HG03095 (cell line): ENCODE measurements around the gene SEC22C.
"Not testable (repeated sequence)": the region's sequence is repeated elsewhere in the genome, so short reads cannot be mapped to it uniquely, and the experiment has no call there.

Source experiments
- ATAC-seq: cut with Tn5 transposase; IDR thresholded peaks from one replicate; pipeline ENCODE4 v1.9.1; 2021; ENCODE audit warnings: moderate library complexity; ENCODE audit not compliant: unreplicated experiment

Gene SEC22C

DNA sequence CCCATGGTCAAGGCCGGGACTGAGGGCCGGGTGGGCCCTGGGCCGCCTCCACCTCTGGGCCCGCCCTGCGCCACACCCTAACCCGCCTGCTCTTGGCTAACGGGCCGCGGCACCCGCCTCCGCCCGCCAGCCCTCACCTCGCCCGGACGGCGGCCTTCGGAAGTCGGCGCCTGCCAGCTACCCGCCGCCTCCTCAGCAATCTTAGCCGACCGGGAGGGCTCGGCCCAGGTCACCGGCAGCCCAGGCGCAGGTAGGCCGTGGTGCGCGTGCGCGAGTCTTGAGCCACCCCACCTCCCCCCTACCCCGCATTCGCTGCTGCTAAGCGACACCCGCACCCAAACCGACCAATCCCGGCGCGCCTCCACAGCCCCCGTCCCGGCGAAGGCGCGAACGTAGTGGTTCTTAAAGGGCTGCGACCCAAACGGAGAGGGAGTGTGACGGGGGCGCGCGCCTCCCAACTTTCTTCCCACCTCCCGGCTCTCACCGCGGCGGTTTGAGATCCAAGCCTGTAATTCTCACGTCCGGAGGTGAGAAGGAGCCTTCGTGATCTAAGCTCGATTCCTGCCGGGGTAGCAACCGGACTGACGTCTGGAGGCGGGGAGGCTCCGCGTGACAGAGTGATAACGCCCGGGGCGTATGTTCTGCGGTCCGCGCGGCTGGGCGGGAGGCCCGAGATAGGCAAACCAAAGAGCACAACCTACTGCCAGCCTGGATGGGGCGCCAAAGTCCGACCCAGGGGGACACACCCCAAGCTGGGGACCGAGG, at the start of gene SEC22C:
Gene SEC22C, minus strand, starts transcription at position 259 of the 765 bp plus-strand sequence. CDS start 12,921 bp downstream, outside the sequence.
- peak; percentile 87 for ATAC-seq

- no peak for ATAC-seq
Measured at GRCh38 chr3:42613462-42613861, 31.7 kb upstream of the SEC22C start.

GRCh38 chr3:42612928-42613327, 31.2 kb upstream of the SEC22C start:
- ATAC-seq, result no peak

DNA sequence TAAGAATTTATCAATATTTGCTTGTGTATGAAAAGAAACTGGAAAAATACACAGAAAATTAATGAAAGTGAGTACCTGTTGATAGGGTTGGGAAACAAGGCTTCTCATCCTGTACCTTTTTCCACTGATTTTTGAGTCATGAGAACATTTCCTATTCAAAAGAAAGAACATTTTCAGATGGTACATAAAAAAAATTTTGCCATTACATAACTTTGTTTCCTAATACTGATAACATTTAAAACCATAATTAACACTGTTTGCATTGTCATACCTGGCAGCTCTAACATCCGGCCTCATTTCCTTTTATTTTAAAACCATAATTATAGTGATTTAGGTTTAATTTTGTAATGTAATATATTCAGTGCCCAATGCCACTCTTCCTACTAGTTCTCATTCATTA, 30.4 kb upstream of the SEC22C start:
- ATAC-seq, result no peak

- no peak for ATAC-seq
Measured at GRCh38 chr3:42610976-42611375, 29.2 kb upstream of the SEC22C start.

DNA sequence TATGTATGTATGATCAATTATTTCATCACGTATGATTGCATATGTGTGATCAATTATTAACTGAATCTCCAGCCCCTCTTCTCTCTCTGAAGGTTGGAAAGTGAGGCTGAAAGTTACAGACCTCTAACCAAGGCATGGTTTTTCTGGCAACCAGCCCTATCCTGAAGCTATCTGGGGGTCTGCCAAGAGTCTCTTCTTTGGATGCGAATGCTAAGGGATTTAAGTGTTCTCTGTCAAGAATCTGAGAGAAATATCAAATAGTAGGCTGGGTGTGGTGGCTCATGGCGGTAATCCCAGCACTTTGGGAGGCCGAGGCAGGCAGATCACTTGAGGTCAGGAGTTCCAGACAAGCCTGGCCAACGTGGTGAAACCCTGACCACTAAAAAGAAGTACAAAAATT, 26.8 kb upstream of the SEC22C start:
- ATAC-seq, result no peak

DNA sequence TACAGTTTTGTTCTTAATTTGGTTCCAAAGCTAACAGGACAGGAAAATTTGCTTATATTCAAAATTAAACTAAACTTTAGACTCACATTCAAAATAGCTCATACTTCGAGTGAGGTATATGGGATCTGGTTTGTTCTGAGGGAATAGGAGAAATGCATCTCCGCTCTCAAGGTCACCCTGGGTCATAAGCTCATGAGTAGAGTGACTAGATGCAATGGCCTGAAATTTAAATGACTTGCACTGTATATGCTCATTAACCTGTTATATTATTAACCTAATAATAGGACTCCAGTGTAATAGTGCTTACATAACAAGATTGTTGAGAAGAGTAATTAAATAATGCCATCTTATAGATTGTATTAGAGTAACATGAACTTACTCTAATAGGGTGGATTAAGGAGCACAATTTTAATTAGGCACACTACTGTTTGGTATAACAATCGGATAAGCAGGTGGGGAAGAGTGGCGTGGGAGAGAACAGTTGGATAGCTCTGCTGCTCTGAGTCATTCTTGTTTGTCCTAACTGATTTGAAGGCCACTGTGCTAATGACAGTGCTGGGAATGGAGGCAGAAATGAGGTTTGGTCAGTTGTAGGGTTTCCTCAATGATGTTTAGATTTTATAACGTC, 23.9 kb upstream of the SEC22C start:
- no peak for ATAC-seq

GRCh38 chr3:42602961-42603360, 21.2 kb upstream of the SEC22C start:
- no peak for ATAC-seq

DNA sequence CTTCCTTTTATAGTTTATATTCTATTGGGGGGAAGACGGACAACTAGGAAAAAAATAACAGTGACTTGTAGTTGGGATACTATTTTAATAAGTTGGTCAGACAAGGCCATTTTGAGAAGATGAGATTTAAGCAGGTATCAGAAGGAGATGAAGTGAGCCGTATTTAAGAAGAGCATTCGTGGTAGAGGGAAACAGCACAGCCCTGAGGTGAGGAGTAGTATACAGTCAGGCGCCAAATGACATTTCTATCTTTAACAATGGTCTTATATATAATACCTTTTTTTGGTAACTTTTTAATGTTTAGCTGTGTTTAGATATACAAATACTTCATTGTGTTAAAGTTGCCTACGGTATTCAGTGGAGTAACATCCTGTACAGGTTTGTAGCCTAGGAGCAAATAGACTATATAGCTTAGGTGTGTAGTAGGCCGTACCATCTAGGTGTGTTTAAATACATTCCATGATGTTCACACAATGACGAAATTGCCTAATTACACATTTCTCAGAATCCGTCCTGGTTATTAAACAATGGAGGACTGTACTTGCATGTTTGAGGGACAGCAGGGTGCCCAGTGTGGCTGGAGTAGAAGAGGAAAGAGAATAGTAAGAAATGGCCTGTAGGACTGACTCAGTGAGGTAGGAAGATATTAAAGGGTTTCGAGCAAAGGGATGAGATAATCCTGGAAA, 20.3 kb upstream of the SEC22C start:
- ATAC-seq, result no peak

DNA sequence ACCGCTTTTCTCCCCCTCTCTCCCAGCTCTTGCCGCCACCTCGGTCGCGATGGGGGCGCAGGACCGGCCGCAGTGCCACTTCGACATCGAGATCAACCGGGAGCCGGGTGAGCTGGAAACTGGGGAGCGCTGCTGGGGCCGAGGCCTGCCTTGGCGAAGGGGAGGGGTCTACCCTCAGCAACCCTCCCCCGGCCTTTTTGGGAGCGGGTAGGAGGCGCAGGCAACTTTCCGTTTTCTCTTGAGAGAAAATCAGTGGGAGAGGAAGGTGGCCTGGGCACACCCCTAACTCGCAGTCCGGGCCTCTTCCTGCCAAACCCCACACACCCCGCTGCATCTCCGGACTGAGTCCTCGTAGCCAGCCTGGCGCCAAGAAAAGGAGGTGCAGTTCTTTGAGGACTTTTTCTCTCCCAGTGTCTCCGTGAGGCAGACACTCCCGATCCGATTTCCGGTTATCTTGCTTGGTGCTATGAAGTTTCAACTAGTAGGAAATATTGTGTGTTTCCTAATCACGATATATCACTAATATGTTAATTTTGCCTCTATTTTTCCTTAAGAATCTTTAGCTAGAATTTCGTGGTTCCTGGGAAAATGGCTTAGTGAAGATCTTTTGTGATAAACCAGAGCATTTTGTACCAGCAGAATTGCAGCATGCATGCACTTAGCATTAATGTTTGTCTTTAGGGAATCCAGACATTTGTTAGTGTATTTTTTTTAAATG, 19.4 kb upstream of the SEC22C start:
- ATAC-seq, result peak; percentile 21

DNA sequence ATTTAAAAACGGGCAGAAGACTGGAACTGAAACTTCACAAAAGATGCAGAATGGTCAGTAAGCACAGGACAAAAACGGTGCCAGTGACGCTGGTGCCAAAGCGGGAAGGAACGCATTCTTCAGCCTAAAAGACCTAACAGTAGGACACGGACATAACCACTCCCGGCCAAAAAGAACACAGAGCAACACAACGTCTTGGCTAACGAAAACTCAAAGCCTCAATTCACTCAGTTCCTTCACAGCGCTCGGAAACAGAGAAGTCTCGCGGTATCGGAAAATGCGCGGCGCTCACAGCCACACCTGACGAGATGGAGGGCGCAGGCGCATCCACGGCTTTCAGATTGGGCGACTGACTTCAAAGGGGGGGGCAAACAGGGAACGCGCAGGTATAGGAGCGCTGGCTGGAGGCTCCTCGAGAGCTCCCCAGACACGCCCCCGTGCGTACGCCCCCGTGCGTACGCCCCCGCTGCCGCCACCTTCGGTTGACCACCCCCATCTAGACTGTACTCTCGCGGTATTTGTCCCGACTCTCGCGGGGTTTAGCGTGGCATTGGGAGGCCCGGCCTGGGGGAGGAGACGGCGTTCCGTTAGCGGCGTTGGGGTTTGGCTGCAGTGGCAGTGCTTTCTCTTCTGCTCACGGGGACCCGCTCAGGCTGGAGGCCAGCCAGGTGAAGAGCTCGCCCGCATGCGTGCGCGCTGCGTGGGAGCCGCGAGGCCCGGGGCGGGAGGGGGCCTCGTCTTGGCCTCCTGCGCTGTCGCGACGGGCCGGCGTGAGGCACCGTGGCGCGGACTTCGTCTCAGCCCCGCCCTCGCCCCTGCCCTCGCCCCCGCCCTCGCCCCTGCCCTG, 18.6 kb upstream of the SEC22C start, which contains the start of gene NKTR:
Gene NKTR, plus strand, starts transcription at position 576 of the 847 bp plus-strand sequence. CDS start 321 bp downstream, outside the sequence.
- ATAC-seq, result peak; percentile 83

GRCh38 chr3:42597098-42597497, 15.3 kb upstream of the SEC22C start:
- not testable (repeated sequence) for ATAC-seq

GRCh38 chr3:42595682-42596081, 13.9 kb upstream of the SEC22C start:
- no peak for ATAC-seq

DNA sequence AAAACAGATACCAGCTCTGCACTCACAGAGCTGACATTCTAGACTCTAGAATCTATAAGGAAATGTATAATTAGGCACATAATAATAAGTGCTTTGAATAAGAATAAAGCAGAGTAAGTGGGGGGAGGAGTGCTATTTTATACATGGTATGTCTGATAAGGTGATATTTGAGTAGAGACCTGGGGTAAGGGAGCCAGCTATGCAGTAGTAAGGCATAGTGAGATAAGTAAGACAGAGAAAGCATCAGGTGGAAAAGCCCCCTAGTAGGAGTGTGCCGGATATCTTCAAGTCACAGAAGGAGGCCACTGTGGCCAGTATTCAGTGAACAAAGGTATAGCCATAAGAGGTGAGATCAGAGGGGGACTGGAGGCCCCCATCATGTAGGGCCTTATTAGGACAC, 11.9 kb upstream of the SEC22C start:
- no peak for ATAC-seq

DNA sequence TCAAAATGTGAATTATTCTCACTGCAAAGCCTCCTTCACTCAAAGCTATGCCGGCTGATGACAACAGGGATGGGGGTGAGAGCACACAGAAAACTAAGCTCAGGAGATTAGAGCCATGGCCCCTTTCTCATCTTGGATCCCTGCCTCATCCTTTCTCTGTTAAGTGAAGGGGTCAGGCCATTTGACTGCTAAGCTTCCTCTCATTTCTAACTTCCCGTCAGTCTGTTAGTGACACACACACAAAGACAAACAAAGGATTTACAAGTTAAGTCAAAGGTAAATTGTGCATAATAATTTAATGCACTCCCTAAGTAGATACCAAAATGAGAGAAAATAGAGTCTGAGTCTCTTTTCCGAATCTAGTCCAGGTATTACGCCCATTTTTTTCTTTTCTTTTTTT, 10.0 kb upstream of the SEC22C start:
- no peak for ATAC-seq

- ATAC-seq, result no peak
Measured at GRCh38 chr3:42590989-42591756, 9.4 kb upstream of the SEC22C start.

GRCh38 chr3:42589382-42590109, 7.8 kb upstream of the SEC22C start:
- no peak for ATAC-seq

GRCh38 chr3:42588625-42589024, 6.9 kb upstream of the SEC22C start:
- no peak for ATAC-seq
